SK-N-SH (cell line): ENCODE data around the gene PARVG.

ENCODE experiments used
- EZH2phosphoT487 ChIP-seq: fragments of 200-600 bp; sonication (generic); IDR thresholded peaks from 2 replicates; pipeline ENCODE4 v1.6.1; 2017; ENCODE audit warnings: low read depth, mixed run types, mild to moderate bottlenecking, antibody characterized with exemption, moderate library complexity, borderline replicate concordance
- TF ChIP-seq, protein P1 (sequence below): fragments of 200-600 bp; sonication (generic); IDR thresholded peaks from 2 replicates; pipeline ENCODE4 v1.6.1; 2017; ENCODE audit warnings: antibody characterized with exemption, mild to moderate bottlenecking, moderate library complexity

DNA sequence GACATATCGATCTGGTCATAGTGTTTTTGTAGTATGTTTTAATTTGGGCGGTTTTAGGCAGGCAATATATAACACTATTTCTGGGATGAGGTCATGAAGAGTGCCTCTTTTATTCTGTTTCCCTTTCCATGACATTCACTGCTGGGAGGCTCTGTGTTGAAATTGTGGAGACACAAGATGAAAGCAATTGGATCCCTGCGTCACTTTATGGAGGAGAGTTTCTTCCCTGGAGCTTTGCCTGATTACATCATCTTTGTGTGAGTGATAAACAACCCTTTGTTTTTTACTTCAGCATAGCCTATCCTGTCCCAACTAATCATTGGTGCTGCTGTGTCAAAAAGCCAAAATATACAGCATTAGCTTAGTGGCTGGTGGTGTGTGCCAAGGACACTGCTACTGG lies 48.6 kb downstream of the PARVG start:
- TF ChIP-seq, protein P1, sequence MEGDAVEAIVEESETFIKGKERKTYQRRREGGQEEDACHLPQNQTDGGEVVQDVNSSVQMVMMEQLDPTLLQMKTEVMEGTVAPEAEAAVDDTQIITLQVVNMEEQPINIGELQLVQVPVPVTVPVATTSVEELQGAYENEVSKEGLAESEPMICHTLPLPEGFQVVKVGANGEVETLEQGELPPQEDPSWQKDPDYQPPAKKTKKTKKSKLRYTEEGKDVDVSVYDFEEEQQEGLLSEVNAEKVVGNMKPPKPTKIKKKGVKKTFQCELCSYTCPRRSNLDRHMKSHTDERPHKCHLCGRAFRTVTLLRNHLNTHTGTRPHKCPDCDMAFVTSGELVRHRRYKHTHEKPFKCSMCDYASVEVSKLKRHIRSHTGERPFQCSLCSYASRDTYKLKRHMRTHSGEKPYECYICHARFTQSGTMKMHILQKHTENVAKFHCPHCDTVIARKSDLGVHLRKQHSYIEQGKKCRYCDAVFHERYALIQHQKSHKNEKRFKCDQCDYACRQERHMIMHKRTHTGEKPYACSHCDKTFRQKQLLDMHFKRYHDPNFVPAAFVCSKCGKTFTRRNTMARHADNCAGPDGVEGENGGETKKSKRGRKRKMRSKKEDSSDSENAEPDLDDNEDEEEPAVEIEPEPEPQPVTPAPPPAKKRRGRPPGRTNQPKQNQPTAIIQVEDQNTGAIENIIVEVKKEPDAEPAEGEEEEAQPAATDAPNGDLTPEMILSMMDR = no peak
- TF ChIP-seq EZH2phosphoT487 = no peak
